Measurements from ENCODE around the gene POLD3. TPM values are rescaled to one million over a fixed set of nuclear protein-coding genes. Genes with fewer than 3 reads are reported as not detected.

The POLD3 gene
- total and polyA plus RNA-seq, 2 of the 8 experiments (the other 6 are each of a cell fraction or from before 2014, with no cell fraction given): 18.1 to 29.3 TPM

GRCh38 chr11:74647831-74648230 is 55.4 kb downstream of the POLD3 start:
- POLR2A ChIA-PET (ENCODE audit: partially characterized antibody): no interaction called here
- H3K9me3 ChIP-seq (ENCODE audit: insufficient read depth in 2 of 2, low read depth in 1 of 2, low read length in 1 of 2): no peaks in the 10 kb centered on the region
- 88% methylated on average over 3 of the region's 3 CpGs; no CpG with 5 or more reads in 1 of the 2 experiments for WGBS, 2 experiments (ENCODE audit: extremely low coverage in 1 of 2, insufficient coverage in 1 of 2, insufficient read length in 1 of 2, insufficient replicate concordance in 2 of 2, low coverage in 1 of 2, low lambda C conversion rate in 2 of 2, missing lambda C conversion rate in 1 of 2)
- H3K4me1 ChIP-seq (replicated peaks in 1 of 4; ENCODE audit: control insufficient read depth in 3 of 4, insufficient read depth in 4 of 4, low read length in 3 of 4): peaks cover 0 to 5% (median 2%) of the 10 kb centered on the region in 4 experiments; a peak in 1 of 7 replicates
- FAIRE-seq (no peak), DNase-seq (ENCODE audit: low read depth in 1 of 2, low spot score in 2 of 2) (no peak)
- H4K91ac ChIP-seq (replicated peaks; ENCODE audit: insufficient read length, low read length): no peak overlapping the region
- no peak overlapping the region for H3K4ac ChIP-seq (replicated peaks; ENCODE audit: insufficient read length, low read depth, low read length)
- no peaks in the 10 kb centered on the region for H3K27me3 ChIP-seq (replicated peaks in 1 of 4; ENCODE audit: control insufficient read depth in 3 of 4, extremely low read depth in 1 of 4, insufficient read depth in 3 of 4, low read length in 3 of 4)
- H3K18ac ChIP-seq (ENCODE audit: extremely low read depth, low read length): no peak overlapping the region
- no peak overlapping the region for H2AK5ac ChIP-seq (ENCODE audit: low read depth, low read length)
- no peak overlapping the region for H3K23ac ChIP-seq (ENCODE audit: insufficient read length)
- no peak overlapping the region for H2BK5ac ChIP-seq (ENCODE audit: low read depth, low read length)
- no peak overlapping the region for H2AFZ ChIP-seq (ENCODE audit: low read length)
- H4K8ac ChIP-seq (ENCODE audit: extremely low read depth, insufficient read depth, low read length): no peak overlapping the region
- no peak overlapping the region for H3K27ac ChIP-seq (ENCODE audit: low read depth, low read length)
- H3K4me2 ChIP-seq (ENCODE audit: insufficient read depth in 1 of 2, low read depth in 2 of 2, low read length in 2 of 2): no peak overlapping the region
- no peak for TF ChIP-seq SP4 (IDR thresholded peaks at IDR 0.05; ENCODE audit: low read length)
- TF ChIP-seq BACH1 (IDR thresholded peaks at IDR 0.05; ENCODE audit: low read length): no peak
- no peak for TF ChIP-seq GABPA (IDR thresholded peaks at IDR 0.05; ENCODE audit: borderline replicate concordance, insufficient read depth, low read length)
- TF ChIP-seq HDAC6 (IDR thresholded peaks at IDR 0.05; ENCODE audit: low read depth, low read length): no peak
- no peak for TF ChIP-seq ATF3 (IDR thresholded peaks at IDR 0.05; ENCODE audit: insufficient read depth, low read depth, low read length)
- TF ChIP-seq CTCF (IDR thresholded peaks at IDR 0.05; ENCODE audit: control extremely low read depth in 1 of 3, insufficient read depth in 1 of 3, low read depth in 1 of 3, low read length in 3 of 3): no peak
- no peak for TF ChIP-seq CREB1 (IDR thresholded peaks at IDR 0.05)
- no peak for TF ChIP-seq FOSL1 (IDR thresholded peaks at IDR 0.05; ENCODE audit: insufficient read depth, low read depth, low read length)
- no peak for TF ChIP-seq CHD1 (IDR thresholded peaks at IDR 0.05; ENCODE audit: low read depth, low read length)
- TF ChIP-seq CBX5 (IDR thresholded peaks at IDR 0.05; ENCODE audit: low read depth, low read length): no peak
- no peak for TF ChIP-seq RAD21 (IDR thresholded peaks at IDR 0.05 in 1 of 2, conservative IDR thresholded peaks at IDR 0.05 in 1 of 2; ENCODE audit: low read depth in 2 of 2, low read length in 2 of 2)
- CTCF ChIA-PET (ENCODE audit: partially characterized antibody): no interaction called here
- H3K23me2 ChIP-seq (ENCODE audit: low read depth, low read length): no peaks in the 10 kb centered on the region
- no peak overlapping the region for H3K56ac ChIP-seq (replicated peaks; ENCODE audit: insufficient read length, low read depth, low read length)
- H2BK15ac ChIP-seq (ENCODE audit: low read length): no peak overlapping the region
- H3K36me3 ChIP-seq (ENCODE audit: control insufficient read depth in 2 of 4, insufficient read depth in 4 of 4, low read length in 3 of 4): peaks cover 0 to 11% (median 5%) of the 10 kb centered on the region in 4 experiments; a peak in 3 of 8 replicates
- H2BK20ac ChIP-seq (ENCODE audit: low read length): no peak overlapping the region
- no peaks in the 10 kb centered on the region for H3K79me2 ChIP-seq (ENCODE audit: control insufficient read depth in 1 of 2, insufficient read depth in 2 of 2, low read length in 2 of 2)
- H2BK120ac ChIP-seq (replicated peaks; ENCODE audit: low read depth, low read length): no peak overlapping the region
- H3K14ac ChIP-seq (ENCODE audit: insufficient read length): no peak overlapping the region
- H4K5ac ChIP-seq (ENCODE audit: insufficient read length, low read depth, low read length): no peak overlapping the region
- H3K79me1 ChIP-seq (ENCODE audit: low read depth, low read length): no peaks in the 10 kb centered on the region
- H4K20me1 ChIP-seq (replicated peaks in 1 of 2; ENCODE audit: control insufficient read depth in 1 of 2, insufficient read depth in 2 of 2, low read length in 2 of 2): peaks cover 0 to 2% of the 10 kb centered on the region in 2 experiments
- no peak overlapping the region for H2BK12ac ChIP-seq (ENCODE audit: low read depth, low read length)
- no peak overlapping the region for H3K9ac ChIP-seq (replicated peaks in 1 of 4; ENCODE audit: extremely low read depth in 1 of 4, low read depth in 3 of 4, low read length in 3 of 4)
- no peak overlapping the region for H3K4me3 ChIP-seq (ENCODE audit: extremely low read depth in 1 of 4, insufficient read depth in 2 of 4, low read depth in 3 of 4, low read length in 4 of 4)
